ENCODE measurements around the gene ASCL5.

Gene ASCL5

GRCh38 chr1:201089596-201089995 lies 37.4 kb downstream of the ASCL5 start:
- H3K4me3 ChIP-seq (ENCODE audit: control insufficient read depth, low read depth, low read length) = no peak overlapping the region
- TF ChIP-seq, protein P1, sequence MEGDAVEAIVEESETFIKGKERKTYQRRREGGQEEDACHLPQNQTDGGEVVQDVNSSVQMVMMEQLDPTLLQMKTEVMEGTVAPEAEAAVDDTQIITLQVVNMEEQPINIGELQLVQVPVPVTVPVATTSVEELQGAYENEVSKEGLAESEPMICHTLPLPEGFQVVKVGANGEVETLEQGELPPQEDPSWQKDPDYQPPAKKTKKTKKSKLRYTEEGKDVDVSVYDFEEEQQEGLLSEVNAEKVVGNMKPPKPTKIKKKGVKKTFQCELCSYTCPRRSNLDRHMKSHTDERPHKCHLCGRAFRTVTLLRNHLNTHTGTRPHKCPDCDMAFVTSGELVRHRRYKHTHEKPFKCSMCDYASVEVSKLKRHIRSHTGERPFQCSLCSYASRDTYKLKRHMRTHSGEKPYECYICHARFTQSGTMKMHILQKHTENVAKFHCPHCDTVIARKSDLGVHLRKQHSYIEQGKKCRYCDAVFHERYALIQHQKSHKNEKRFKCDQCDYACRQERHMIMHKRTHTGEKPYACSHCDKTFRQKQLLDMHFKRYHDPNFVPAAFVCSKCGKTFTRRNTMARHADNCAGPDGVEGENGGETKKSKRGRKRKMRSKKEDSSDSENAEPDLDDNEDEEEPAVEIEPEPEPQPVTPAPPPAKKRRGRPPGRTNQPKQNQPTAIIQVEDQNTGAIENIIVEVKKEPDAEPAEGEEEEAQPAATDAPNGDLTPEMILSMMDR (conservative IDR thresholded peaks at IDR 0.05; ENCODE audit: control insufficient read depth, insufficient read depth, low read depth, low read length) = no peak
- DNase-seq (ENCODE audit: low read depth) = no peak

- no peak for DNase-seq (ENCODE audit: low read depth)
- TF ChIP-seq, protein P1 (conservative IDR thresholded peaks at IDR 0.05; ENCODE audit: control insufficient read depth, insufficient read depth, low read depth, low read length) = no peak
- no peak overlapping the region for H3K4me3 ChIP-seq (ENCODE audit: control insufficient read depth, low read depth, low read length)
Observed at GRCh38 chr1:201088901-201089525, 38.0 kb downstream of the ASCL5 start.

DNA sequence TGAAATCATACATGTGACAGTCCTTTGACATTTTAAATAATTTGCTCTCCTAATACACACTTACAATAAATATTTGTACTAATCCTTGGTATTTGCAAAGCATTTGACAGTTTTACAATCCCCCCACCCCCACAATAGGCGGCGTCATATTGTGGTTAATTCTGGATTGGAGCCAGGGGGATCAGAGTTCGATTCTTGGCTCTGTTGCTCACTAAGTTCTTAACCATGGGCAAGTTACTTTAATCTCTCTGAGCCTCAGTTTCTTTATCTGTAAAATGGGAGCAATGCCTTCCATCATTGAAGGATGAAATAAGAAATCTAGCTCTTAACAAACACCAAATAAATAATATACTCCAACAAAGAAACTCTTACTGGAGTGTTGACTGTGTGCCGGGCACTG lies 38.6 kb downstream of the ASCL5 start:
- peak; percentile 13 for DNase-seq (ENCODE audit: low read depth)
- no peak overlapping the region for H3K4me3 ChIP-seq (ENCODE audit: control insufficient read depth, low read depth, low read length)
- TF ChIP-seq, protein P1 (conservative IDR thresholded peaks at IDR 0.05; ENCODE audit: control insufficient read depth, insufficient read depth, low read depth, low read length) = no peak

- peak; percentile 42 for DNase-seq (ENCODE audit: low read depth)
- no peak overlapping the region for H3K4me3 ChIP-seq (ENCODE audit: control insufficient read depth, low read depth, low read length)
- TF ChIP-seq, protein P1 (conservative IDR thresholded peaks at IDR 0.05; ENCODE audit: control insufficient read depth, insufficient read depth, low read depth, low read length) = peak; percentile 74
Observed at GRCh38 chr1:201085902-201086735, 40.9 kb downstream of the ASCL5 start.

DNA sequence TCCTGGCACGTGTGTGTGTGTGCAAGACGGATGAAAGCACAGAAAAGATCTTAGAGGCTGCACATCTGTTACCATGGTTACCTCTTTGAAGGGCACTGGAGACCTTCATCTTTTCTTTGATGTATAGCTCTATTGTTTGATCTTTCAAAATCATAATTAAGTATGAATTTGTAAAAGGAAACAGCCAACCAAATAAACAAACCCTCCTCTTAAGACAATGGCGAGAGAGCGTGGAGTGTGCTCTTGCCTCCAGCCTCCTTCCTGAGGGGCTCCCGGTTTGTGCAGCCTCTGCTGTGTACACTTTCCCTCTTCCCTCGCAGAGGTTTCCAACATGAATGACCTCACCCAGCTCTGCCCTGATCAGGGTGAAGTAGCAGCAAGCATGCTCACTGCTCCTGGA lies 42.7 kb downstream of the ASCL5 start:
- no peak for DNase-seq (ENCODE audit: low read depth)
- H3K4me3 ChIP-seq (ENCODE audit: control insufficient read depth, low read depth, low read length) = no peak overlapping the region

GRCh38 chr1:201083741-201084140 lies 43.2 kb downstream of the ASCL5 start:
- H3K4me3 ChIP-seq (ENCODE audit: control insufficient read depth, low read depth, low read length) = no peak overlapping the region
- TF ChIP-seq, protein P1 (conservative IDR thresholded peaks at IDR 0.05; ENCODE audit: control insufficient read depth, insufficient read depth, low read depth, low read length) = no peak
- no peak for DNase-seq (ENCODE audit: low read depth)

More for the DNA sequence above, 42.7 kb downstream of the ASCL5 start:
- TF ChIP-seq, protein P1 (conservative IDR thresholded peaks at IDR 0.05; ENCODE audit: control insufficient read depth, insufficient read depth, low read depth, low read length) = no peak

Measured in fibroblast of mammary gland (primary cell).